ENCODE results near the gene OSTM1. TPM values are rescaled to one million over a fixed set of nuclear protein-coding genes. Genes with fewer than 3 reads are reported as not detected.
"Not testable (repeated sequence)": the region's sequence is repeated elsewhere in the genome, so short reads cannot be mapped to it uniquely, and the experiment has no call there.

Gene OSTM1
- polyA plus RNA-seq, 6 donors from 2014 or later = 22.3 to 35.6 (median 32.8) TPM

DNA sequence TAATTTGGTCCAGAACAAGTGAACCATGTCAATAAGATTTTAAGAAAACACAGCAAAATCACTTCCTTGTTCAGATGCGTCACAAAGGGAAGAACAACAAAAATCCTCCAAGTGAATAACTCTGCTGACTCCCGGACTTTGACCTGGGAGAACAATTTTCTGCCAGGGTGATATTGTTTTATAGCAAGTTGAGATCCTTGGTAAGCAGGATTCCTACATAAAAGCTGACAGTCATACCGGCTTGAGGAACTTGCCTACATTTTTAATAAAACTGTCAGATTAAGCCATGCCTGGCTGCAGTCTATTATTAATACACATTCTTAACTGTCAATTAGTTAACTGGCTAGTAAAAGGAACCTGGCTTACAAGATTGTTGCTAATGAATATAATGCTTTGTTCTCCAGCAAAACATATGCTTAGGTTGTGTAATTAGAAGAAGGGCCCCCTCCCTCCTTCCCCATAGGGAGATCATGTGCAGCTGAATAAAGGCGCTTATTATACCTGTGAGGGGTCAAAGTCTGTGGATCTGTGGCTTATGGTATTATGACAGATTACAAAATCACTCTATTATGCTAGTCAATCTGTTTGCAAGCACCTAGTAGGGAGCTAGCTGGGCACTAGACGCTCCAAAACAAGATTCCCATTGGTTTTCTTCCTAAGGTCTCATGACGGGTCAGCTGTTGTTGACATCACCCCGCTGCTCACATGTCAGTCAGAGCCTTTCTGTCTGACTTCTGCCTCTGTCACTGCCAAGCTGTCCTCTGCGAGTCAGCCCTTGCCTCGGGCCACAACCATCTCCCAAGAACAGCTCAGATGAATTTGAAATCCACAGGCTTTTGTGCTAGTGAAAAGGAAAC lies 71.9 kb downstream of the OSTM1 start:
- peaks cover 5 to 7% (median 6%) of the 10 kb centered on the region in 3 donors for H3K4me1 Mint-ChIP-seq
- no peak for ATAC-seq (ENCODE audit: low read depth in 2 of 2)
- peak overlapping the region in 1 of 6 donors; percentile 23 for H3K27ac Mint-ChIP-seq
- peaks cover 0 to 7% (median 0%) of the 10 kb centered on the region in 3 donors for H3K27me3 Mint-ChIP-seq
- DNase-seq = no peak
- peaks cover 0 to 6% (median 0%) of the 10 kb centered on the region in 7 donors for H3K9me3 Mint-ChIP-seq
- H3K36me3 Mint-ChIP-seq = no peaks in the 10 kb centered on the region
- peak overlapping the region in 1 of 8 donors; percentile 32 for H3K4me3 Mint-ChIP-seq

GRCh38 chr6:108001696-108002231 lies 72.8 kb downstream of the OSTM1 start:
- no peak for DNase-seq
- Mint-ChIP-seq H3K27me3 (peaks cover 0 to 7% (median 0%) of the 10 kb centered on the region in 3 donors), H3K4me1 (peaks cover 5 to 7% (median 6%) of the 10 kb centered on the region in 3 donors), H3K9me3 (no peaks in the 10 kb centered on the region), H3K4me3 (peak overlapping the region in 1 of 8 donors; percentile 32), H3K36me3 (no peaks in the 10 kb centered on the region), H3K27ac (peak overlapping the region in 1 of 6 donors; percentile 0)
- ATAC-seq (ENCODE audit: low read depth in 2 of 2) = no peak

DNA sequence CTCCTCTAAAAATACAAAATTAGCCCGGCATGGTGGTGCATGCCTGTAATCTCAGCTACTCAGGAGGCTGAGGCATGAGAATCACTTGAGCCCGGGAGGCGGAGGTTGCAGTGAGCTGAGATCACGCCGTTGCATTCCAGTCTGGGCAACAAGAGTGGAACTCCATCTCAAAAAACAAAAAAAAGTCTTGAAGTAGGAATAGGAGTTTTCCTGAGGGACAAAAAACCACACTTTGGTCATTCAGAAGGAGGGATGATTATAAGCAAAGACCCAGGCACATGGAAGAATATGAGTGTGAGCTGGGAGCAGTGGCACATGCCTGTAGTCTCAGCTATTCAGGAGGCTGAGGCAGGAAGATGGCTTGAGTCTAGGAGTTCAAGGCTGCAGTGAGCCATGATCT lies 74.3 kb downstream of the OSTM1 start:
- peak overlapping the region in 1 of 6 donors; percentile 90 for H3K27ac Mint-ChIP-seq
- not testable (repeated sequence) for H3K4me3 Mint-ChIP-seq; H3K9me3 Mint-ChIP-seq; DNase-seq; H3K36me3 Mint-ChIP-seq; H3K27me3 Mint-ChIP-seq; ATAC-seq (ENCODE audit: low read depth in 2 of 2); H3K4me1 Mint-ChIP-seq

DNA sequence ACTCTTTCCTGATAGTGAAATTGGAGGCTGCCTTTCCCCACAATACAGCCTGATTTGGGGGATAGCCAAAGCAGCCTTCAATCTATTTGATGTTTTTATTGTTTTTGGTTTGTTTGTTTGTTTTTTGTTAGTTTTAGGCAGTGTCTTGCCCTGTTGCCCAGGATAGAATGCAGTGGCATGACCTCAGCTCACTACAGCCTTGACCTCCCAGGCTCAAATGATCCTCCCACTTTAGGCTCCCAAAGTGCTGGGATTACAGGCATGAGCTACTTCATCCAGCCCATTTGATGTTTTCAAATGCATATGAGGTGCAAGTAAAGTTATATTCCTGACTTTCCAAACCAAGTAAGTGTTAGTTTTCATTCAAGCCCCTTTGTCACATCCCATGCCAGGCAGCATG lies 75.2 kb downstream of the OSTM1 start:
- H3K27ac Mint-ChIP-seq = peak overlapping the region in 1 of 6 donors; percentile 20
- no peak for ATAC-seq (ENCODE audit: low read depth in 2 of 2)
- peaks cover 5 to 7% (median 6%) of the 10 kb centered on the region in 3 donors for H3K4me1 Mint-ChIP-seq
- no peaks in the 10 kb centered on the region for H3K36me3 Mint-ChIP-seq
- H3K4me3 Mint-ChIP-seq = no peak overlapping the region
- H3K27me3 Mint-ChIP-seq = peaks cover 0 to 7% (median 0%) of the 10 kb centered on the region in 3 donors
- DNase-seq = no peak
- no peaks in the 10 kb centered on the region for H3K9me3 Mint-ChIP-seq

- Mint-ChIP-seq H3K4me3 (peak overlapping the region in 1 of 8 donors; percentile 12), H3K27me3 (no peaks in the 10 kb centered on the region), H3K27ac (peak overlapping the region in 2 of 6 donors; percentile 7 to 8), H3K4me1 (peaks cover 10 to 15% (median 12%) of the 10 kb centered on the region in 3 donors), H3K36me3 (no peaks in the 10 kb centered on the region), H3K9me3 (no peaks in the 10 kb centered on the region)
- DNase-seq = no peak
- no peak for ATAC-seq (ENCODE audit: low read depth in 2 of 2)
Observed at GRCh38 chr6:107991772-107992550, 82.6 kb downstream of the OSTM1 start.

Other genes starting within 250 kb of the OSTM1 start
- 10 to 100 TPM; 30.3 to 57.6 (median 37.1) TPM for gene SEC63, start 116.5 kb downstream of the OSTM1 start, polyA plus RNA-seq (ENCODE audit: low read depth in 6 of 6)
- gene NR2E1, start 91.3 kb upstream of the OSTM1 start, polyA plus RNA-seq (ENCODE audit: low read depth in 6 of 6) = not detected
- gene SNX3, start 186.3 kb upstream of the OSTM1 start, polyA plus RNA-seq (ENCODE audit: low read depth in 6 of 6) = 100 to 1,000 TPM; 601 to 963 (median 659) TPM
- gene AFG1L, start 220.3 kb upstream of the OSTM1 start, polyA plus RNA-seq (ENCODE audit: low read depth in 6 of 6) = 1 to 10 TPM; 2.6 to 6.8 (median 4.5) TPM

Data from naive B cell (primary cell).